Inflammatory macrophage (primary cell): ENCODE data around the gene VPS41.
A peak's percentile ranks its signal among the peaks of the same experiment; 100 is the strongest.

Source experiments
- DNase-seq, 2 donors: peaks; one replicate each; pipeline ENCODE4 v3.0.0-alpha.2; 2020 to 2022

VPS41 gene

DNA sequence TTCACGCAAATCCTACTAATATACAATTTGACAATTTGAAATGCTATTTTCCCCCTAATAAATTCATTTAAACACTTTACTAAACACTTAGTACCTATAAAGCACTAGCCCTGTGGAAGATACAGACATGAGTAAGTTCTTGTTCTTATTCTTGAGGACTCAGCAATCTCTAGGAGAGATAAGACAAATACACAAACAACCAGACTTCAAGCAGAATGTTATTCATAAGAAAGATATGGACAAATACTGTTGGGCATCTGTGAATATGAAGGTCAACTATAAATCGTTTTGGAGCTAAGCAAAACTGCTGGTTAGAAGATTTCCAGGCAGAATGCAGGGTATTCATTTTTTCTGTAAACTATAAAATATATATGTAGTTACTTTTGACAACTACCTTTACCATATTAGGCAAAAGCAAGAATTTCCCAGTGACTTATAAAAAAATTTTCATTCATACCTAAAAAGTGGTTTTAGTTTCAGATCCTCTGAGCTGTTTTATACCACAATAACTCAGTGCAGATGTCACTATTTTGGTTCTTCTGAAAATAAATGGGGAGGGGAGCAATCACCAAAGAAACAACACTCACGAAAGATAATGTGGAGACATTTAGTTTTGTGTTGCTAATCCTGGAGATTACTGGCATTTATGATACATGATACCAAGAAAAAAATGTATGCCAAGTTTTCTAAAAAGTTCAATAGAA is 3.8 kb downstream of the VPS41 start:
- no peak for DNase-seq

GRCh38 chr7:38903057-38903456 is 5.9 kb downstream of the VPS41 start:
- no peak for DNase-seq

- DNase-seq = no peak
Measured at GRCh38 chr7:38902449-38902848, 6.5 kb downstream of the VPS41 start.

- no peak for DNase-seq
Measured at GRCh38 chr7:38893061-38893460, 15.9 kb downstream of the VPS41 start.

- DNase-seq = no peak
Measured at GRCh38 chr7:38890597-38890996, 18.4 kb downstream of the VPS41 start.

- no peak for DNase-seq
Measured at GRCh38 chr7:38889872-38890432, 19.0 kb downstream of the VPS41 start.

GRCh38 chr7:38889079-38889478 is 19.9 kb downstream of the VPS41 start:
- no peak for DNase-seq

DNA sequence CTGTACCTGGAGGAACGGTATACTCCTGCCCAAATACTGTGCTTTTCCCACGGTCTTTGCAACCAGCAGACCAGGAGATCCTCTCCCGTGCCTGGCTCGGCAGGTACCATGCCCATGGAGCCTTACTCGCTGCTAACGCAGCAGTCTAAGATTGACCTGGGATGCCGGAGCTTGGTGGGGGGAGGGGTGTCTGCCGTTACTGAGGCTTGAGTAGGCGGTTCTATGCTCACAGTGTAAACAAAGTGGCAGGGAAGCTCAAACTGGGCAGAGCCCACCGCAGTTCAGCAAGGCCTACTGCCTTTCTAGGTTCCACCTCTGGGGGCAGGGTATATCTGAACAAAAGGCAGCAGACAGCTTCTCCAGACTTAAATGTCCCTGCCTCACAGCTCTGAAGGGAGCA is 22.7 kb downstream of the VPS41 start:
- no peak for DNase-seq

DNA sequence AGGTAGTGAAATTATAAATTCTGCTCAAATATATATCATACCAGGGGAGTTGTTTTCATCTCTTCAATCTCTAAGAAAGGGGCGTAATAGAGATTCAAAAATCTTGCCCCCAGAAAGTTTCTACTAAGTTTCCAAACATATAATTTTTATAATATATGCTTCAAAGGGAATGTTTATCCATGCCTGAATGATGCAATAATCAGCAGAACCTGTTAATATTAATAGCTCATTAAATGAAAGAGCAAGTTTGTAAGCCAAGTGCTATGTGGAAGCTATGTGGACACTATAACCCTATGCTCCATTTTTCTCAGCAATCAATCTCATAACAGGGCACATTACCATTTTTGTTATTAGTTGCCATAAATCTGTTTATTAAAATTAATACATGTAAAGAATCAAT is 25.3 kb downstream of the VPS41 start:
- DNase-seq = no peak

- no peak for DNase-seq
Measured at GRCh38 chr7:38881947-38882684, 26.9 kb downstream of the VPS41 start.

DNA sequence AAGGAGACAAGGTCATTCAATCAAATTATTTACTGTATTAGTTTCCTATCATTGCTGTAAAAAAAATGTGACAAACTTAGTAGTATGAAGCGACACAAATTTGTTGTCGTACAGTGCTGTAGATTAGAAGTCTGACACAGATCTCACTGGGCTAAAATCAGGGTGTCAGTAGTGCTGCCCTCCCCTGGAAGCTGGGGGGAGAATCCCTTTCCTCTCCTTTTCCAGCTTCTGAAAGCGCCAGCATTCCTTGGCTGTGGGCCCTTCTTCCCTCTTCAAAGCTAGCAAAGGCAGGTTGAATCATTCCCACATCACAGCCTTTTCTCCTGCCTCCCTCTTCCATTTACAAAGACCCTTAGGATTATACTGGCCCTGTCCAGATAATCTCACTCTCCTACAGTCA is 28.0 kb downstream of the VPS41 start:
- no peak for DNase-seq

DNA sequence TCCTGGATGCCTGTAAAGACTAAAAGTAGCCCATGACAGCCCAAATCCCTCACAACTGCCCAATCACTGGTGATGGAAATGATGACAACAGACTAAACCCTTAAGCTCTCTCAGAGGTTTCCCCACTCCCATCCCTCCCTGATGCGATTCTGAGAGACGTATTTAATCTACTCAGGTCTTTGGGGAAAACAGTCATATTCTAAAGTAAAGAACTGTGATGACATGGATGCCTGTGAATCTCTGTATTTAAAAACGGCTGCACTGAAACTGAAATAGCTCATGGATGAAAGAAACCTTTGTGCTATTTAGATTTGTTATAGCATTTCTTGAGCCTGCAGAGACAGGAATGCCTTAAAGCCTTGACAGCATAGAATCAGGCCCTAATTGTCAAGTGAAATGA is 28.5 kb downstream of the VPS41 start:
- DNase-seq = no peak

DNA sequence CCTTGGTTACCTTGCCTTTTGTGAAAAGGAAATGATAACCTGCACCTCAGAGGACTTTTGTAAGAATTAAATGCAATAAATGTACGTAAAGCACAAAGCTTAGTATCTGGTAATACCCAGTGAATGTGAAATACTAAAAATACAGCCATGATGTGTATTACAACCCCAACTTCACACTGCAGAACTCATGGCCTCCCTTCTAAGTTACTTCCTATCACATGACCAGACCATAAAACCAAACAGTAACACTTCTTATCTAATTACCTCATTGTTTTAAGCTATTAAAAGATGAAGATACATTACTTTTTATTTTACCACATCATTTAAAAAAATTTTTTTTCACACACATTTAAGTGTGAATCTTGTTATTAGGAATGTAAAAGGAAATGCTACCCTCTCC is 29.0 kb downstream of the VPS41 start:
- no peak for DNase-seq

GRCh38 chr7:38878694-38879457 is 30.1 kb downstream of the VPS41 start:
- no peak for DNase-seq

DNA sequence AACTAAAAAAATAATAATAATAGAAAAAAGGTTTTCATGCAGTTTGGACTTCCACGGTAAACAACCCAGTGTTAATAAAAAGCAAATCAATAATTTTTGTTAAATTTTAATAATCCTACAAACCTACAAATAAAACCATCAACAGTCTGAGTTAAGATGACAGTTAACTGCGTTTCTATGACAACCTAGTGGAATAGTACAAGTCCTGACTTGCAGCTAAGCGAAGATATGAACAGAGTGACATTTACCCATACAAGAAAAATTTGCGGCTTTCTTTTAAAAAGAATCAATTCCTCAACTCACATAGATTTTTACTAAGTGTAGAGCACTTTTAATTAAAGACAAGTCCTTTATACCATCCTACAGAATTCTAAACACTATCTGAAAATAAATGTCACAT is 35.6 kb downstream of the VPS41 start:
- no peak for DNase-seq

- no peak for DNase-seq
Measured at GRCh38 chr7:38872202-38872601, 36.8 kb downstream of the VPS41 start.

DNA sequence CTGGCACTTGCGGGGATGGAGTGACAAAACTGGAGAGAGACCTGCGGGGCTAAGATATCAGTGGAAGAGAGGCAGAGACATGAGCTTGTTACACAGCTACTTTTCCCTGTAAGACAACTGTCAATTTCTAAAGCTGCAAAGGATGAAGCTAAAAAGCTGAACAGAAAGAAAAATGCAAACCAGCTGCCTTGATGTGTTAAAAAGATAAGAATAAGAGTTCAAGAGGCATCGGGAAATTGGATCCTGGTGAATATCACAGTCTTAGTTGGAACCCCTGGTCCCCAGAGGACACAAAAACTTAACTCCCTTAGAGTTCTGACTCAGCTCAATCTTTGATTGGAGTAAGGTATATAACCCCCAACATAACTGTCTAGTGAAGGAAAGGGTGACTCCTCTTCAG is 38.8 kb downstream of the VPS41 start:
- no peak for DNase-seq

- DNase-seq = no peak
Measured at GRCh38 chr7:38863601-38864291, 45.2 kb downstream of the VPS41 start.

DNA sequence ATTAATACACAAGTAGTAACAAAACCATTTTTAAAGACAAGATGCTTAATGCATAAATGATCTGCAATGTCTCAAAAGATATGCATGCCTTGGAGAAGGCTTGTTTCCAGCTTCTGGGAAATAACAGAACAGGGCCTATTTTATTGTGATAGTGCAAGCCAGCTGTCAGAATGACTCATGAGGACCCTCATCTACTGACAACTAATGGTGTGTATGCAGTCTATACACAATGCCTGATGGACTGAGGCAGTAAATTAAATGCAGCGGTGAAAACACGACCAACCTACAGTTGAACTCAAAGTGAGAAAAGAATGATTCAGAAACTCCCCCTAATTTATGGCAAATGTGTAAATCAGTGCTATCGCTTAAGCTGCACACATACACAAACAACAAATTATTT is 46.3 kb downstream of the VPS41 start:
- no peak for DNase-seq

DNA sequence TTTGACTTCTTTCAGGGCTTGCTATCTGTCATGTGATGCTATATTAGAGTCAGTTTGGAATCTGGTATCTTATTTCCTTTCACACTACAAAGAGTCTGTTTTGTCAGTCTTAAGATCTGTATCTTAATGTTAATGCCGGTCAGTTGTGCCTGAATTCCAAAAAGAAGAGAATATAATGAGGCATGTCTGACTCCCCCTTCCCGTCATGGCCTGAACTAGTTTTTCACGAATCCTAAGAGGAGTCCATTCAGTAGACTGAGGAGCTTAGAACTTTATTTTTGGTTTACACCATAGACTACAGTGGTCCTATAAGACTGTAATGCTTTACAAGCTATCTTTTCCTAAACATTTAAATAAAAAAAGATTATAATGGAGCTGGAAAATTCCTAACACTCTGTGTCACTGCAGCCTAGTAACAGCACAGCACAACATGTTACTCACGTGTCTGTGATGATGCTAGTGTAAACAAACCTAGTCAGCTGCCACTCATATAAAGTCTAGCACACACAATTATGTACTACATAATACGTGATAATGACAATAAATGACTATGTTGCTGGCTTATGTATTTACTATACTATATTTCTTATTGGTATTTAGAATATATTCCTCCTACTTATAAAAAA is 50.6 kb downstream of the VPS41 start:
- no peak for DNase-seq

- DNase-seq = no peak
Measured at GRCh38 chr7:38855867-38856266, 53.1 kb downstream of the VPS41 start.

GRCh38 chr7:38855386-38855785 is 53.6 kb downstream of the VPS41 start:
- peak; percentile 19 to 24 for DNase-seq
